T-cell (primary cell): ENCODE results near the gene SLC44A1. TPM values are rescaled to one million over a fixed set of nuclear protein-coding genes. Genes with fewer than 3 reads are reported as not detected.

Experiments used
- ATAC-seq, 4 experiments: fragments of 200-7000 bp in 3 of 4; fragments of 150-1000 bp in 1 of 4; cut with Tn5 transposase; replicated peaks in 1 of 4; 1 replicate in 3 of 4; 2 replicates in 1 of 4; pipeline ENCODE4 v1.10.0; 2021; ENCODE audit warnings: moderate library complexity in 3 of 4, mild to moderate bottlenecking in 2 of 4, moderate number of reproducible peaks in 1 of 4
- CTCF ChIA-PET, 2 donors: fragments of 300-600 bp; sonication (Branson Sonifier 250); formaldehyde crosslinking; loops; one replicate each; lab custom pipeline; 2022; ENCODE audit warnings: antibody characterized with exemption in 2 of 2; lab: Charles Lee
- POLR2A ChIA-PET, 2 donors: fragments of 300-600 bp; sonication (Branson Sonifier 250); formaldehyde crosslinking; loops; one replicate each; lab custom pipeline; 2022; ENCODE audit warnings: antibody characterized with exemption in 2 of 2; lab: Charles Lee
- DNase-seq, 35 experiments: peaks; one replicate each; pipeline versions ENCODE4 v3.0.0 to v3.0.0-alpha.2; 2013 to 2023
- H3K27ac ChIP-seq: one replicate; pipeline ENCODE4 v1.5.1; 2013; ENCODE audit warnings: low read length
- H3K27me3 ChIP-seq, 2 experiments: replicated peaks in 1 of 2; 1 replicate in 1 of 2; 2 replicates in 1 of 2; pipeline versions ENCODE4 v1.6.1 to v1.7.0; 2013; ENCODE audit warnings: low read length in 1 of 2, mixed read lengths in 1 of 2; ENCODE audit not compliant: control insufficient read depth in 2 of 2, insufficient read depth in 2 of 2; ENCODE audit errors: extremely low read depth in 1 of 2
- H3K36me3 ChIP-seq, 2 donors: 1 replicate in 1 of 2; 2 replicates in 1 of 2; pipeline versions ENCODE4 v1.6.1 to v1.7.0; 2013; ENCODE audit warnings: low read length in 1 of 2; ENCODE audit not compliant: control insufficient read depth in 2 of 2, insufficient read depth in 1 of 2; ENCODE audit errors: extremely low read depth in 1 of 2
- H3K4me1 ChIP-seq, 2 experiments: 1 replicate in 1 of 2; 2 replicates in 1 of 2; pipeline versions ENCODE4 v1.6.1 to v1.7.0; 2013; ENCODE audit warnings: low read length in 2 of 2, mixed read lengths in 1 of 2; ENCODE audit not compliant: insufficient read depth in 2 of 2, control insufficient read depth in 1 of 2; ENCODE audit errors: extremely low read depth in 1 of 2
- H3K4me3 ChIP-seq, 2 donors: 1 replicate in 1 of 2; 2 replicates in 1 of 2; pipeline versions ENCODE4 v1.5.1 to v1.7.0; 2013; ENCODE audit warnings: mild to moderate bottlenecking in 2 of 2, low read length in 1 of 2, moderate library complexity in 1 of 2; ENCODE audit not compliant: control insufficient read depth in 1 of 2; ENCODE audit errors: extremely low read depth in 1 of 2
- H3K9me3 ChIP-seq: 2 replicates; pipeline ENCODE4 v1.7.0; 2013
- H3K27ac Mint-ChIP-seq, 2 donors: one replicate each; pipeline ENCODE4 v1.8.0; 2020 to 2021; ENCODE audit warnings: mild to moderate bottlenecking in 2 of 2, mixed read lengths in 2 of 2
- H3K27me3 Mint-ChIP-seq, 2 donors: one replicate each; pipeline ENCODE4 v1.8.0; 2021 to 2022; ENCODE audit warnings: mixed read lengths in 2 of 2
- H3K36me3 Mint-ChIP-seq: one replicate; pipeline ENCODE4 v1.8.0; 2021; ENCODE audit warnings: mixed read lengths
- H3K4me1 Mint-ChIP-seq, 3 donors: one replicate each; pipeline ENCODE4 v1.8.0; 2020 to 2022; ENCODE audit warnings: mixed read lengths in 3 of 3, mild to moderate bottlenecking in 1 of 3
- H3K4me3 Mint-ChIP-seq, 3 donors: one replicate each; pipeline ENCODE4 v1.8.0; 2020 to 2022; ENCODE audit warnings: mild to moderate bottlenecking in 3 of 3, mixed read lengths in 3 of 3, moderate library complexity in 3 of 3
- H3K9me3 Mint-ChIP-seq, 3 donors: one replicate each; pipeline ENCODE4 v1.8.0; 2020 to 2022; ENCODE audit warnings: mixed read lengths in 3 of 3
- WGBS: methylation state at CpG from one replicate; pipeline ENCODE4 v1.1.5; 2013; ENCODE audit warnings: missing lambda C conversion rate; ENCODE audit not compliant: insufficient coverage; 5-methylcytosine and 5-hydroxymethylcytosine counted together
- total RNA-seq, 35 experiments: library from RNA in 6 of 35; stranded (reverse) in 6 of 35; fragments of 120-200 nt in 1 of 35; gene quantifications; one replicate each; pipeline versions ENCODE4 v1.2.1 to v1.2.4 and lab custom pipeline; 2013 to 2026

Gene SLC44A1
- total RNA-seq, 5 donors from 2014 or later (not counting 1 experiment from before 2014, with no cell fraction given): 7.3 to 10.2 (median 9.4) TPM

DNA sequence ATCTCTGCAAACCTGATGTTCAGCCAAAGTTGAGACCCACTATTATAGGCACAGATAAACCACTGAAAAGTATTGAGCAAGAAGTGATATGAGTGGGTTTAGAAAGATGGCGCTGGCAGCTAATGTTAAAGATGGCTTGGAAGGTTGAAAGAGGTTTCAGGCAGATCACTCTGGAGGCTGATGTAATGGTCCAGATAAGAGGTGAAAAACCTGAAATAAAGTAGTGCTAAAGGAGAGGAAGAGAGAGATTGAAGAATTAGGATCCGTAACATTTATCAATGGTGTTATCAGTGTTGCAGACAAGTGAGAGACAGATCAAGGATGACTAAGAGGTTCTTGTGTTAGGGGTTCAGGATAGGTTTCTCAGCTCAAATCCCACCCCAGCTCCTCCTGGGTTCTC is 58.3 kb downstream of the SLC44A1 start:
- H3K9me3 Mint-ChIP-seq: no peaks in the 10 kb centered on the region
- CTCF ChIA-PET: interaction anchor here in 1 of 2 donors (0.5 kb wide), 1 partner anchor 18 kb away, joined by 4 read pairs; no protein-coding TSS in a partner anchor
- H3K36me3 Mint-ChIP-seq: peaks cover 40% of the 10 kb centered on the region
- no peak overlapping the region for H3K4me3 Mint-ChIP-seq
- ATAC-seq (no peak), DNase-seq (no peak)
- Histone ChIP-seq H3K4me3 (no peak overlapping the region), H3K4me1 (no peaks in the 10 kb centered on the region), H3K27ac (no peak overlapping the region), H3K27me3 (no peaks in the 10 kb centered on the region), H3K36me3 (peaks cover 0 to 10% of the 10 kb centered on the region in 2 donors), H3K9me3 (no peaks in the 10 kb centered on the region)
- no peak overlapping the region for H3K27ac Mint-ChIP-seq
- no peaks in the 10 kb centered on the region for H3K27me3 Mint-ChIP-seq
- 100% methylated on average over 1 of the region's 2 CpGs for WGBS
- POLR2A ChIA-PET: interaction anchor here in 1 of 2 donors (0.6 kb wide), 1 partner anchor 31 kb away, joined by 6 read pairs; no protein-coding TSS in a partner anchor
- peaks cover 0 to 3% (median 3%) of the 10 kb centered on the region in 3 donors for H3K4me1 Mint-ChIP-seq

DNA sequence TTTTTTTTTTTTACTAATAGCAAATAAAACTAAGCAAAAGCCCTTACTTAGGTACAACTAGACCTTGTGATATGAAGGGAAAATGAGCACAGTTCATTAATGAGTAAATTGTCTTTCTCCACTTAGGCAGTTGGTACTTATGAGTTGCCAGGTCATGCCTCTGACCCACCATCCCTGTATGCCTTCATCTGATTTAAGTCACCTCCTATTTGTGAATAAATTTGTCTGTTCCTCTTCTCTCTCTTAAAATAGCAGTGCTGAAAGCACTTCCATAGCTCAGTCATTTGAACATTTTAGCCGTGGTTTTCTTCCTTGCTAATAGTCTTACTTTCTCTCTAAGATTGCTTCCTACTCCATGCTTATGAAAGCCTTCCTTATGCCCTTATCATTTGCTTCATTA is 61.4 kb downstream of the SLC44A1 start:
- Mint-ChIP-seq H3K4me3 (no peak overlapping the region), H3K27me3 (no peaks in the 10 kb centered on the region)
- CTCF ChIA-PET: interaction anchor here (0.5 to 0.6 kb wide), 2 partner anchors 98 to 245 kb away, joined by 3 to 4 read pairs; no protein-coding TSS in a partner anchor

DNA sequence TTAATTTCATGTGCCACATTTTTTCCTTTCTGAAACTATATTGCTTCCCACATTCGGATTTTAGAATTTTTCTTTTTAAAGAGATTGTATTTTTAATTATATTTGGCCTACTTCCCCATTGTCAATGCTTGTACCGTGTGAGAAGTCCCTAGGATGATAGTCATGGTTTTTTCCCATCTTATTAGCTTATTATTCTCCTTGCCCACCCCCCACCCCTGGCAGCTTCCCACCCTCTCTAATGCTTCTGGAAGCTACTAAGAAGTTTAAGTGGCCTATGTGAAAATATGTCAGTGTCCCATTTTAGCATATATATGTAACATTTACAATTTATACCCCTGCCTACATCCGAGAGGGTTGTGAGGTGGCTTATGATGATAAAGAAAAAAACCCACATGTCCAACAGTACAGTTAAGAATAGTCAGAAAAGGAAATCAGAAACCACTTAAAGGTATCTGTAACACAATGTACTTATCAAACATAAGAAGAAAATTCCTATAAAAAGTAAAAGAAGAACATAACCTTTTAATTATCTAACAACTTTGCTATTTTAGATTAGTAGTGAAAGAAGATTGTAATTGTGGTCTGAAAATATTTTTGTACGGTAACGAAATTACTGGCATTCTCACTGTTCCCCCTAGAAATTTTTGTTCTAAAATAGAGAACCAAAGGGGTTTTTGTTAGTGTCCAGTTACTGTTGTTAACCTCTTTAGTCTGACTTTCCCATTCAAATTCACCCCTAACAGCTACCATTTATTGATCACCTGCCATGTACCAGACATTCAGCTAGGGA is 62.1 kb downstream of the SLC44A1 start:
- no peaks in the 10 kb centered on the region for H3K27me3 ChIP-seq
- no peaks in the 10 kb centered on the region for H3K36me3 ChIP-seq
- ATAC-seq (no peak), DNase-seq (no peak)
- H3K27me3 Mint-ChIP-seq: no peaks in the 10 kb centered on the region
- no peak overlapping the region for H3K4me3 ChIP-seq
- H3K9me3 ChIP-seq: no peaks in the 10 kb centered on the region
- no peak overlapping the region for H3K4me3 Mint-ChIP-seq
- CTCF ChIA-PET: no interaction called here
- no CpG with 5 or more reads among the region's 5 CpGs for WGBS
- no peak overlapping the region for H3K27ac ChIP-seq
- POLR2A ChIA-PET: no interaction called here
- no peaks in the 10 kb centered on the region for H3K9me3 Mint-ChIP-seq
- H3K4me1 Mint-ChIP-seq: peaks cover 0 to 14% (median 9%) of the 10 kb centered on the region in 3 donors
- no peak overlapping the region for H3K27ac Mint-ChIP-seq
- H3K4me1 ChIP-seq: peaks cover 0 to 3% of the 10 kb centered on the region in 2 experiments
- peaks cover 28% of the 10 kb centered on the region for H3K36me3 Mint-ChIP-seq

More for the DNA sequence above, 61.4 kb downstream of the SLC44A1 start:
- H3K27ac ChIP-seq: no peak overlapping the region
- DNase-seq (no peak), ATAC-seq (no peak)
- no peaks in the 10 kb centered on the region for H3K27me3 ChIP-seq
- H3K9me3 ChIP-seq: no peaks in the 10 kb centered on the region
- H3K9me3 Mint-ChIP-seq: no peaks in the 10 kb centered on the region
- peaks cover 28% of the 10 kb centered on the region for H3K36me3 Mint-ChIP-seq
- H3K36me3 ChIP-seq: no peaks in the 10 kb centered on the region
- H3K4me1 Mint-ChIP-seq: peaks cover 0 to 14% (median 9%) of the 10 kb centered on the region in 3 donors
- 100% methylated on average over 1 of the region's 1 CpG for WGBS
- POLR2A ChIA-PET: interaction anchor here in 1 of 2 donors (0.6 kb wide), 1 partner anchor 13 kb away, joined by 3 read pairs; no protein-coding TSS in a partner anchor
- no peak overlapping the region for H3K4me3 ChIP-seq
- H3K27ac Mint-ChIP-seq: no peak overlapping the region
- H3K4me1 ChIP-seq: peaks cover 0 to 3% of the 10 kb centered on the region in 2 experiments

DNA sequence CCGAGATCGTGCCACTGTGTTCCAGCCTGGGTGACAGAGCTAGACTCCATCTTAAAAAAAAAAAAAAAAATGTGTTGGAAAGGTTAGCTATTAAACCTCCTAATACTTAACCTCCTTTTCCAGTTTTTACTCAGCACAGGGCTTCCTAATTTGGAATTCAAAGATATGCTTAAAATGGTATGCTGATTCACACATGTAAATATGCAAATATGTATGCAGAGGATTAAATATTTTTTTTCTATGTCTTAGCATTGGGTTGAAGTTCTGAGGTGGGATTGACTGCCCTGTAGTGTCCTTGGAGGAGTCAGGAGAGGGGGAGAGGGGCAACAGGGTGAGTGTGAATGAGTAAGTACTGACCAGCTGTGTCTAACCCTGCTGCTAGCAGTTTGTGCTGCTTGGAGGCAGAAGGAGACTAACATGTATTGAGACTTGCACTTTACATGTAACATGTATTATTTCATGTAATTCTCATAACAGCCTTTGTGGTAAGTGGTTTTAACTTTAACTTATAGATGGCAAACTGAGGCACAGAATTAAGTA is 63.2 kb downstream of the SLC44A1 start:
- Histone ChIP-seq H3K36me3 (no peaks in the 10 kb centered on the region), H3K27ac (no peak overlapping the region), H3K4me1 (peaks cover 0 to 3% of the 10 kb centered on the region in 2 experiments), H3K27me3 (no peaks in the 10 kb centered on the region), H3K4me3 (no peak overlapping the region), H3K9me3 (no peaks in the 10 kb centered on the region)
- ATAC-seq (no peak), DNase-seq (no peak)
- Mint-ChIP-seq H3K27me3 (no peaks in the 10 kb centered on the region), H3K36me3 (peaks cover 29% of the 10 kb centered on the region), H3K4me1 (peaks cover 0 to 14% (median 9%) of the 10 kb centered on the region in 3 donors), H3K9me3 (no peaks in the 10 kb centered on the region), H3K4me3 (no peak overlapping the region), H3K27ac (no peak overlapping the region)
- WGBS: no CpG with 5 or more reads among the region's 2 CpGs
- POLR2A ChIA-PET: interaction anchor here in 1 of 2 donors (0.6 kb wide), 1 partner anchor 33 kb away, joined by 5 read pairs; no protein-coding TSS in a partner anchor
- CTCF ChIA-PET: no interaction called here

DNA sequence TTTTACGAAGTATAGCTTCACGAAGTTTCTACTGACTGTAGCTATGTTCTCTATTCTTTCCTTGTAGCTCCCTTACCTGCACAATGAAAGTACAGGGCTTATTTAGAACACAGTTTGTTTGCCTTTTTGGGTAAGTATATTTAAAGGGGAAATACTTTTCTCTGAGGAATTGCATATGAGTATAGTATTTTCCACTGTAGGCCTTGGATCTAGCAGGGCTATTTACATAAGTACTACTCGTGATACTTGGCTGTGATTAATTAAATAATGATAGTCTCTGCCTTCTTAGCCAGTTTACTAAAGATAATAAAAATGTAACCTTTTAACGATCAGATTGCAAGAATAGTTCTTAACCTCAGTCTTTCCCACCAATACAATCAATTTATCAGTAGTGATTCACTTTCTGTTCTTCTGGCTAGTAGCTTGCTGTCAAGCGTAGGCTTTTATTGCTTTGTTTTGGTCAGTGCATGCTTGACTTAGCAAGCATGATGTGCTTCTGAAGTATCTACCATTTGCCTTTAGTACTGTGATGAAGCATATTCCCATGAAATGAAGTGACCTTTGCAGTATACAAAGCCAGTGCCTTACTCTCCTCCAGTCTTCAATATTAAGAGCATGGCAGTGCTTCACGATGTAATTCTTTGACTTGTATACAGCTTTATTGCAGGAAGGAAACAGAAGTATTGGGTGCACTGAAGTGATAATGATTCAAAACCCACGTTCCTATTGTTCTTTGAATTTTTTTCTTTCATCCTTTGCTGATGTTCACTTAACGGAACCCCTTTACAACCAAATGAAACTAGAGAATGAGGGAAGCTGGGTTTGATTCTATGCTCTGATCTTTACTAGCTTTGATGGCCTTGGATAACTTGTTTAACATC is 64.2 kb downstream of the SLC44A1 start:
- CTCF ChIA-PET: no interaction called here

DNA sequence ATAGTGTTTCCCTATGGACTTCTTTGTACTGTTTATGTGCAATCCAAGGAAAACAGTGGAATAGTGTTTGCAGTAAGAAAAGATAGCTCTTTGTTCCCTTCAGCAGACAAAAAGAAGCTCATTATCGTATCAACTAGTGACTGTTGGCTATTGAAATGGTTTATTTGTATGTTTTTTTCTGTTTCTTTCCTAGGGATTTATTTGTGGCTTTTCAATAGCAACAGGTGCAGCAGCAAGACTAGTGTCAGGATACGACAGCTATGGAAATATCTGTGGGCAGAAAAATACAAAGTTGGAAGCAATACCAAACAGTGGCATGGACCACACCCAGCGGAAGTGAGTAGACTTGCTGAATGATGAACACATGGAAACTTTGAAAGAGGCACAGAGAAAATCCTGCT is 65.1 kb downstream of the SLC44A1 start:
- Mint-ChIP-seq H3K27me3 (no peaks in the 10 kb centered on the region), H3K4me3 (no peak overlapping the region), H3K4me1 (peaks cover 0 to 14% (median 9%) of the 10 kb centered on the region in 3 donors), H3K9me3 (no peaks in the 10 kb centered on the region), H3K36me3 (peaks cover 35% of the 10 kb centered on the region), H3K27ac (no peak overlapping the region)
- H3K4me1 ChIP-seq: peaks cover 0 to 3% of the 10 kb centered on the region in 2 experiments
- 80% methylated on average over 2 of the region's 3 CpGs for whole genome bisulfite sequencing
- H3K27ac ChIP-seq: no peak overlapping the region
- H3K27me3 ChIP-seq: no peaks in the 10 kb centered on the region
- H3K4me3 ChIP-seq: no peak overlapping the region
- DNase-seq (no peak), ATAC-seq (no peak)
- no peaks in the 10 kb centered on the region for H3K9me3 ChIP-seq
- ChIA-PET CTCF (no interaction called here), POLR2A (no interaction called here)
- no peaks in the 10 kb centered on the region for H3K36me3 ChIP-seq

More for the DNA sequence above, 64.2 kb downstream of the SLC44A1 start:
- H3K36me3 ChIP-seq: no peaks in the 10 kb centered on the region
- 100% methylated on average over 2 of the region's 8 CpGs for WGBS
- Mint-ChIP-seq H3K4me3 (no peak overlapping the region), H3K9me3 (no peaks in the 10 kb centered on the region), H3K4me1 (peaks cover 0 to 14% (median 9%) of the 10 kb centered on the region in 3 donors), H3K27me3 (no peaks in the 10 kb centered on the region), H3K36me3 (peaks cover 29% of the 10 kb centered on the region), H3K27ac (no peak overlapping the region)
- POLR2A ChIA-PET: no interaction called here
- DNase-seq (no peak), ATAC-seq (no peak)
- no peak overlapping the region for H3K27ac ChIP-seq
- H3K4me1 ChIP-seq: peaks cover 0 to 3% of the 10 kb centered on the region in 2 experiments
- no peak overlapping the region for H3K4me3 ChIP-seq
- no peaks in the 10 kb centered on the region for H3K9me3 ChIP-seq
- H3K27me3 ChIP-seq: no peaks in the 10 kb centered on the region
